ENCODE results near the gene ANK2.

The ANK2 gene

DNA sequence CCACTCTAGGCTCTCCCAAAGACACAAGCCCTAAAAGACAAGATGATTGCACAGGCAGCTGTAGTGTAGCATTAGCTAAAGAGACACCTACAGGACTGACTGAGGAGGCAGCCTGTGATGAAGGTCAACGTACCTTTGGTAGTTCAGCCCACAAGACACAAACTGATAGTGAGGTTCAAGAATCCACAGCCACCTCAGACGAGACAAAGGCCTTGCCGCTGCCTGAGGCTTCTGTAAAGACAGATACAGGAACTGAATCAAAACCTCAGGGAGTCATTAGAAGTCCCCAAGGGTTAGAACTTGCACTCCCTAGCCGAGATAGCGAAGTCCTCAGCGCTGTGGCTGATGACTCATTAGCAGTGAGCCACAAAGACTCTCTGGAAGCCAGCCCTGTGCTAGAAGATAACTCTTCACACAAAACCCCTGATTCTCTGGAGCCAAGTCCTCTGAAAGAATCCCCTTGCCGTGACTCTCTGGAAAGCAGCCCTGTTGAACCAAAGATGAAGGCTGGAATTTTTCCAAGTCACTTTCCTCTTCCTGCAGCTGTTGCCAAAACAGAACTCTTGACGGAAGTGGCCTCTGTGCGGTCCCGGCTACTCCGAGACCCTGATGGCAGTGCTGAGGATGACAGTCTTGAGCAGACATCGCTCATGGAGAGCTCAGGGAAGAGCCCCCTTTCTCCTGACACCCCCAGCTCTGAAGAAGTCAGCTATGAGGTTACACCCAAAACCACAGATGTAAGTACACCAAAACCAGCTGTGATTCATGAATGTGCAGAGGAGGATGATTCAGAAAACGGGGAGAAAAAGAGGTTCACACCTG, 306.3 kb downstream of the ANK2 start:
- DNase-seq: no peak

DNA sequence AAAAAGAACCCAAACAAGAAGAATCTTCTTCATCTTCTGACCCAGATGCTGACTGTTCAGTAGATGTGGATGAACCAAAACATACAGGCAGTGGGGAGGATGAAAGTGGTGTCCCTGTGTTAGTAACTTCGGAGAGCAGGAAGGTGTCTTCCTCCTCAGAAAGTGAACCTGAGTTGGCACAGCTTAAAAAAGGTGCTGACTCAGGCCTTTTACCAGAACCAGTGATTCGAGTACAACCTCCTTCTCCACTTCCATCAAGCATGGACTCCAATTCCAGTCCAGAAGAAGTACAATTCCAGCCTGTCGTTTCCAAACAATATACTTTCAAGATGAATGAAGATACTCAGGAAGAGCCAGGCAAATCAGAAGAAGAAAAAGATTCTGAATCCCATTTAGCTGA, 307.0 kb downstream of the ANK2 start:
- no peak for DNase-seq

DNA sequence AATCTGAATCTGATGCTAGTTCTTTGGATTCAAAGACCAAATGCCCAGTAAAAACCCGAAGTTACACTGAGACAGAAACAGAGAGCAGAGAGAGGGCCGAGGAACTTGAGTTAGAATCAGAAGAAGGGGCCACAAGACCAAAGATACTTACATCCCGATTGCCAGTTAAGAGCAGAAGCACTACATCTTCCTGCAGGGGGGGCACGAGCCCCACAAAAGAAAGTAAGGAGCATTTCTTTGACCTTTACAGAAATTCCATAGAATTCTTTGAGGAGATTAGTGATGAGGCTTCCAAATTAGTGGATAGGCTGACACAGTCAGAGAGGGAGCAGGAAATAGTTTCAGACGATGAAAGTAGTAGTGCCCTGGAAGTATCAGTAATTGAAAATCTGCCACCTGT, 309.3 kb downstream of the ANK2 start:
- DNase-seq: no peak

DNA sequence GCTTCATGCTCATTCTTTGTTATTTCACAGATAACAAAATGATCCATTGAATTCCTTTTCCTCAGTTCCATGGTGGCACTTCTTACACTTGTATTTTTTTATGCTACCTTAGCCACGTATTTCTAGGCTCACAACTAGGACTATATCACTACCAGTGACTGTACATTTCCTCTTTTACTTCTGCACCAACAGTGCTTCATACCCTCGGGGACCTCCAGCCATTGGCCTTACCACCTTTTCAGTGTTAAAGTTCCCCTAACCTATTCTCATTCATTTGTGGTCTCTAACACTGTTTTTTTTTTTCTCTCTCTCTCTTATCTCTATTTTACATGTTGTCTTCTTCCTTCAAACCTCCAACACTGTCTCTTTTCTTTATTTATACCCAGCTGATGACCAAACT, 315.9 kb downstream of the ANK2 start:
- DNase-seq: no peak

- DNase-seq: no peak
These were observed 318.6 kb downstream of the ANK2 start for GRCh38 chr4:113368056-113368455.

GRCh38 chr4:113371111-113371510, 321.7 kb downstream of the ANK2 start:
- DNase-seq: no peak

GRCh38 chr4:113375964-113376666, 326.7 kb downstream of the ANK2 start:
- no peak for DNase-seq

GRCh38 chr4:113378836-113379235, 329.4 kb downstream of the ANK2 start:
- DNase-seq: no peak

- DNase-seq: no peak
These were observed 333.3 kb downstream of the ANK2 start for GRCh38 chr4:113382704-113383103.

GRCh38 chr4:113383111-113383785, 333.8 kb downstream of the ANK2 start:
- peak; percentile 57 for DNase-seq

GRCh38 chr4:113384600-113384999, 335.1 kb downstream of the ANK2 start:
- DNase-seq: no peak

DNA sequence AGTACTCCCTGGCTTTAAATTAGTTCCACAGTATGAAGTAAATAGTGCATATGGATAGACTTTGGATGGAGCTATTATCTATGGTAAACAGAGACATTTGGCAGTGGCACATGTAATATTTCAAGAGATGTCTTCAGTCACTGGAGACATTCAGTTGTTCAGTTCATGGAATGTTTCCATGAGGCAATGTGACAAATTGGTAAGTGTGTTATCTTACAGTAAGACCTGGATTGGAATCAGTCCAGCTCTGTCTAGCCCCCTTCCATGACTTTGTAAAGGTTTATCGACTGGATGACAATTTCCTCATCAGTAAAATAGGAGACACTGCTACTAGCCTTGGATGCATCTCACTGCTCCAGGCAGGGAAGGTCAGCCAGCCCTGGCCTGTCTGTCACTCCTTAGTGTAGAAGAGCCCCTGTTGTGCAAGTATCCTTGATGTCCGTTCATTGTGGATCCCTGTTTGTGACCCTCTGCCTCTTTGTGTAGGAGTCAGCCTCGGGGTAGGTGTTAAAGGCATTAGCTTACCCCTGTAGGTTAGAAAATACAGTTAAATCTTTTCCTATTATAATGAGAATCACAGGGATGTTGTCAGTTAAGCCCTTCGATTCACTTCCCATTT, 335.9 kb downstream of the ANK2 start:
- no peak for DNase-seq

- DNase-seq: no peak
These were observed 339.7 kb downstream of the ANK2 start for GRCh38 chr4:113389160-113389559.

GRCh38 chr4:113390850-113391249, 341.4 kb downstream of the ANK2 start:
- DNase-seq: no peak

GRCh38 chr4:113394108-113394729, 344.8 kb downstream of the ANK2 start:
- no peak for DNase-seq

DNA sequence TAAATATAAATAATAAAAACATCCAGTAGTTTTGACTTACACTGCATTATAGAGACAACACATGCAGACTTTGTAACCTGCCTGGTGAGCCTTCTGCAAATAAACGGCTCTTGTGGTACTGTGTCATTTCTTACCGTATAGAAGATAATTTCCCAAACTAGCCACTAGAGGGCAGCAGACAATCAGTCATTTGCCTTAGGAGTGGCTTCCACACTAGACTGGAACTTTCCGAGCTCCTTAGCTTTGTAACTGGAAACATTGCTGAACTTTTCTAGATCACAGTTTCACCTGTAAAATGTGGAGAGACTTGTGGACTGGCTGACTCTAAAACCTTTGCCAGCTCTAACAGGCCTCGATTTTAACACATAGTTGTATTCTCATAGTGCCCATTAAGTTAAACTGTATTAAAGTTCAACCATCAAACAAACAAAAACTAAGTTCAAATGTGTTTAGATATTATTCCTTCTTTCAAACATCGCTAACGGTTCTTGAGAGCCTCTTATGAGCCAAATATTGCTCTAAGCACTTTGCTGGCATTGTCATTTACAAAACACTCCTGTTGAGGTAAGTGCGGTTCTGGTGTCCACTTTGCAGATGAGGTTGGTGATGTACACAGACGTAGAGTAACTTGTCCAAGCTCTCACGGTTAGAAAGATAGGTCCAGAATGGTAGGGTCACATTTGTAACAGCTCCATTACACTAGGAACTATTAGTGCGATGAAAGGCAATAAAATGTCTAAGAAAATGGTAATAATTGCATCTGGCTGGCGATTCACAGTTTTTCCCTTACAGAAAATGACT, 345.5 kb downstream of the ANK2 start:
- peak; percentile 65 for DNase-seq

DNA sequence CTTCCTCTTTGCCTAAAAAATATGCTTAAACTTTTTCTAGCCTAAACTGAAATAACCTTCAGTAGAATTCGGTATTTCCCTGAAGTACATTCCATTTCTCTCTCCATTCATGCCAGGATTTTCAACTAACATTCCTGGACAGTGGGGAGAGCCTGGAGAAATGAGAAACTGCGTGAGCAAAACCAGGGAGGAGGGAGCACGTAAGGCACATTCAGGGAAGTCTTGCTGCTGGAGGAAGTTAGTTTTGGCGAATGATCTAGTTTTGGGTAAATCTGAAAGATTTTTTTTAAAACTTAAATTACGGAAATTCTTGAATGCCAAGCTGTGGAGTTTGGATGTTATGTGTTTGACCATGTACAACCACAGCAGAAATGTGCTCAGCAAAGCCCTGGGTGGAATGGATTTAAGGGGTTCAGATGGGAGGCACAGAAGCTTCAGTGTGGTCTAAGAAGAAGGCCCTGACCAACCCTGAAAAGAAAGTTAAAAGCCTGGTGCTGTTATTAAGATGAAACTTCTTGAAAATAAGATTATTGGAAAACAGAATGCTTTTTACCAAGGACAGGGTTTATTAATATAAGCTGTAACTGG, 347.8 kb downstream of the ANK2 start:
- DNase-seq: peak; percentile 76

- no peak for DNase-seq
These were observed 349.1 kb downstream of the ANK2 start for GRCh38 chr4:113398441-113399143.

DNA sequence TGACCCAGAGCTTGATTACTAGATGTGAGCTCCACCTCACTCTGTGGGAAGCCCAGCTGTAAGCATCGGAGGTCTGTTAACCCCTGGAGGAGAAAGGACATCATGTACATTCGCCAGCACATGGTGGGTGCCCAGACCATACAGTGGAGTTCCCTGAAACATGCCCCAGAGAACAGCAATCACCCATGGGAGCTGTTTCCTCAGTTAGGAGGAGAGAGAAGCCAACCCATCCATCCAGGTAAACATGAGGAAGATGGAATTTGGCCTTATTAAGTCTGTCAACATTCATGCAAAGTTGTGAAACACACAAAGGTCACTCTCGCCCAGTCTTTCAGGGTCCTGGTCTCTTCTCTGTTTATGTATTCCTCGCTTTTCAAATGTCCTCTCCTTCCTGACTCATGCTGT, 354.7 kb downstream of the ANK2 start:
- DNase-seq: no peak

GRCh38 chr4:113404841-113405240, 355.4 kb downstream of the ANK2 start:
- peak; percentile 58 for DNase-seq

Data from right hindlimb (tissue), 1 donor.